WERI-Rb-1 (cell line): ENCODE measurements around the gene KLC1.

Experiments
- DNase-seq: peaks from one replicate; pipeline ENCODE4 v3.0.0-alpha.2; 2020
- H3K27ac ChIP-seq: fragments of 250-450 bp; sonication (Bioruptor Pico); 2 replicates; pipeline ENCODE4 v1.5.1; 2020; ENCODE audit warnings: mild to moderate bottlenecking, moderate library complexity
- H3K27me3 ChIP-seq: fragments of 250-450 bp; sonication (Bioruptor Pico); 2 replicates; pipeline ENCODE4 v1.5.1; 2021; ENCODE audit warnings: mild to moderate bottlenecking, low read depth, moderate library complexity; ENCODE audit not compliant: insufficient read depth, severe bottlenecking
- H3K36me3 ChIP-seq: fragments of 250-450 bp; sonication (Bioruptor Pico); 2 replicates; pipeline ENCODE4 v1.5.1; 2020; ENCODE audit warnings: mild to moderate bottlenecking, moderate library complexity
- H3K4me3 ChIP-seq: 2 replicates; pipeline ENCODE4 v1.5.1; 2011; ENCODE audit warnings: low read depth, mild to moderate bottlenecking, control low read depth, low read length
- H3K9me3 ChIP-seq: fragments of 250-450 bp; sonication (Bioruptor Pico); 2 replicates; pipeline ENCODE4 v1.5.1; 2021; ENCODE audit warnings: mild to moderate bottlenecking, moderate library complexity; ENCODE audit not compliant: severe bottlenecking
- CTCF ChIP-seq: IDR thresholded peaks from 2 replicates; pipeline ENCODE4 v1.5.1; 2011; ENCODE audit warnings: low read depth, mild to moderate bottlenecking, control low read depth, inconsistent platforms, low read length

KLC1 gene

GRCh38 chr14:103740991-103741689, 112.1 kb downstream of the KLC1 start:
- DNase-seq: no peak
- Histone ChIP-seq H3K9me3 (no peaks in the 10 kb centered on the region), H3K27ac (no peak overlapping the region)

GRCh38 chr14:103741876-103742275, 112.9 kb downstream of the KLC1 start:
- H3K36me3 ChIP-seq: peaks cover 17% of the 10 kb centered on the region
- no peak for DNase-seq
- no peaks in the 10 kb centered on the region for H3K9me3 ChIP-seq
- no peak overlapping the region for H3K27ac ChIP-seq
- H3K27me3 ChIP-seq: no peaks in the 10 kb centered on the region
- no peak for TF ChIP-seq CTCF
- H3K4me3 ChIP-seq: no peak overlapping the region

More at GRCh38 chr14:103740991-103741689, 112.1 kb downstream of the KLC1 start:
- Histone ChIP-seq H3K27me3 (no peaks in the 10 kb centered on the region), H3K36me3 (peaks cover 19% of the 10 kb centered on the region), H3K4me3 (no peak overlapping the region)
- no peak for TF ChIP-seq CTCF

- Histone ChIP-seq H3K27me3 (no peaks in the 10 kb centered on the region), H3K9me3 (no peaks in the 10 kb centered on the region), H3K36me3 (peaks cover 13% of the 10 kb centered on the region), H3K4me3 (no peak overlapping the region), H3K27ac (no peak overlapping the region)
- no peak for DNase-seq
- no peak for TF ChIP-seq CTCF
Measured at GRCh38 chr14:103742499-103743255, 113.7 kb downstream of the KLC1 start.

GRCh38 chr14:103743691-103744090, 114.7 kb downstream of the KLC1 start:
- TF ChIP-seq CTCF: no peak
- Histone ChIP-seq H3K27me3 (no peaks in the 10 kb centered on the region), H3K36me3 (peaks cover 6% of the 10 kb centered on the region), H3K4me3 (no peak overlapping the region), H3K27ac (no peak overlapping the region), H3K9me3 (no peaks in the 10 kb centered on the region)
- no peak for DNase-seq

- TF ChIP-seq CTCF: no peak
- Histone ChIP-seq H3K9me3 (no peaks in the 10 kb centered on the region), H3K36me3 (no peaks in the 10 kb centered on the region; the same call in none of the 2 replicates), H3K4me3 (no peak overlapping the region), H3K27ac (no peak overlapping the region), H3K27me3 (no peaks in the 10 kb centered on the region)
- peak; percentile 59 for DNase-seq
Measured at GRCh38 chr14:103744621-103745395, 115.8 kb downstream of the KLC1 start.
